ENCODE results near the gene F10.

- TF ChIP-seq CTCF (conservative IDR thresholded peaks at IDR 0.05; ENCODE audit: low read depth, low read length) (no peak), EZH2 (IDR thresholded peaks at IDR 0.05; ENCODE audit: low read length, unreplicated experiment) (no peak)
Measured at GRCh38 chr13:113147206-113147605, 24.6 kb downstream of the F10 start.

All from PC-3 (cell line).